Measurements from ENCODE around the gene TBC1D9B.

The TBC1D9B gene

DNA sequence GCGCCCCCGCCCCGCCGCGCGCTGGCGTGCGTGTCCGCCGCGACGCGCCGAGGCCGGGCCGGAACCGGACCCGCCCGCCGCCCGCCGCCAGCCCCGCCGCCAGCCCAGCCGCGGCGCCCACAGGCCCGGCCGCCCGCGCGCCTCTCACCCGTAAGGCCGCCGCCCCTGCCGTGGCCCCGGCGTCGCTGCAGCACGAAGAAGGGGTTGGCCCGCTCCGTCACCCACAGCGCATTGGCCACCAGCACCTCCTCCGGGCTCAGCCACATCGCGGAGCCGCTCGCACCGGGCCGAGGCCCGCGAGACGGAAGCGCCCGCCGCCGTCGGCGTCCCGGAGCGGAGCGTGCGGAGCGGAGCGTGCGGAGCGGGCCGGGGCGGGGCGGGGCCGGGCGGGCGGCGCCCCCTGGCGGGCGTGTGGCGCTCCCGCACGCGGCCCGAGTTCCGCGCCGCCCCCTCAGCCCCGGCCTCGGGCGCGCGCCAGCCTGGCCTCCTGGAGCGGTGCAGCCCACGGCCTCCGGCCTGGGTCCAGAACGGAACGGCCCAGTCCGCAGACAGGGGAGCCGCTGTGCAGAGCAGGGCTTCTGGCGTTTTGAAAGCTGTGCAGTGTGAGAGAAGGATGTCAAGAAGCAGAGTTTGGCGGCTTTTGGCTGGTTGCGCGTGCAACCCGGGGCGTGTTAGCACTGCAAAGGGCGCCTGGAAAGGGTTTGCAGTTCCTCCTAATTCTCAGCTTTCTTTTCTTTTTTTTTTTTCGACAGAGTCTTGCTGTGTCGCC is at the start of gene TBC1D9B:
TBC1D9B (minus strand) TSS at position 342 of the 769 bp plus-strand sequence; CDS start at position 266, 76 bp downstream.
- in situ Hi-C loops (cut with MboI; ENCODE audit: low pct_unique_long_range_greater_than_20kb, low sequenced_read_pairs), result no loop called here
- DNase-seq, result peak; percentile 63

DNA sequence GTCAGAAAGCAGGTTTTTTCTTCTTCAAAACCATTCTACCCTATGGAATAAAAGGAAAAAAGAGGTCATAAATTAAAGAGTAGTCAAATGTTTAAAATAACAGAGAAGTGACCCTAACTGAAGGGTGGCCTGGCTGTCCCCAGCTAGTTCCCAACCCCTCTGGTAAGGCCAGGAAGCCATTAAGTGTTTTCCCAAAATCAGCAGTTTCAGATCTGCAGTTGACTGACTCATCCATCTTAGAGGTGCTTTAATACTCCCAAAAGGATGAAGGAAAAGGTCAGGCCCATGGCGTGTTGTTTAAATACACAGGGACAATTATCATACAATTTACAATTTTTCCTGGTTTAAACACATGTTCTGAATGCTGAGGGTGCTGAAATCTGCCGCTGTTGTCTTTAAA is 47.9 kb upstream of the TBC1D9B start:
- DNase-seq, result no peak
- in situ Hi-C loops (cut with MboI; ENCODE audit: low pct_unique_long_range_greater_than_20kb, low sequenced_read_pairs), result no loop called here

GRCh38 chr5:179955062-179955461 is 47.4 kb upstream of the TBC1D9B start:
- in situ Hi-C loops (cut with MboI; ENCODE audit: low pct_unique_long_range_greater_than_20kb, low sequenced_read_pairs), result no loop called here
- no peak for DNase-seq

GRCh38 chr5:179954434-179954833 is 46.7 kb upstream of the TBC1D9B start:
- in situ Hi-C loops (cut with MboI; ENCODE audit: low pct_unique_long_range_greater_than_20kb, low sequenced_read_pairs), result no loop called here
- no peak for DNase-seq

GRCh38 chr5:179953987-179954386 is 46.3 kb upstream of the TBC1D9B start:
- no peak for DNase-seq
- in situ Hi-C loops (cut with MboI; ENCODE audit: low pct_unique_long_range_greater_than_20kb, low sequenced_read_pairs), result no loop called here

DNA sequence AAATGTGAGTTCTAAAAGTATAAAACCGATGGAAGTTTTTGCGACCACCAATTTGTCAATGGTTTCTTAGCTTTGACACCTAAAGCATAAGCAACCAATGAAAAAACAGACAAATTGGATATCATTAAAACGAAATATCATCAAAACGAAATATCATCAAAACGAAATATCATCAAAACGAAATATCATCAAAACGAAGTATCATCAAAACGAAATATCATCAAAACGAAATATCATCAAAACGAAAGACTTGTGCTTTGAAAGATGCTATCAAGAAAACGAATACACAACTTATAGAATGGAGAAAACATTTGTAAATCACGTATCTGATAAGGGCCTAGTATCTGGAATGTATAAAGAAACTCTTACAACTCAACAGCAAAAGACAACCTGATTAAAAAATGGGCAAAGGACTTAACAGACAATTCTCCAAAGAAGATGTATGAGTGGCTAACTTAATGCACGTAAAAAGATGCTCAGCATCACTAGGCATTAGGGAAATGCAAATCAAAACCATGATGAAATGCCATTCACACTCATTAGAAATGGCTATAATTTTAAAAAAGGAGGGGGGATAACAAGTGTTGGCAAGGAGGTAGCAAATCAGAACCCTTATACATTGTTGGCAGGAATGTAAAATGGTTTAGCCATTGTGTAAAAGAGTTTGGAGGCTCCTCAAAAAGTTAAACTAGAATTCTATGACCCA is 29.4 kb upstream of the TBC1D9B start:
- DNase-seq, result no peak
- in situ Hi-C loops (cut with MboI; ENCODE audit: low pct_unique_long_range_greater_than_20kb, low sequenced_read_pairs), result no loop called here

DNA sequence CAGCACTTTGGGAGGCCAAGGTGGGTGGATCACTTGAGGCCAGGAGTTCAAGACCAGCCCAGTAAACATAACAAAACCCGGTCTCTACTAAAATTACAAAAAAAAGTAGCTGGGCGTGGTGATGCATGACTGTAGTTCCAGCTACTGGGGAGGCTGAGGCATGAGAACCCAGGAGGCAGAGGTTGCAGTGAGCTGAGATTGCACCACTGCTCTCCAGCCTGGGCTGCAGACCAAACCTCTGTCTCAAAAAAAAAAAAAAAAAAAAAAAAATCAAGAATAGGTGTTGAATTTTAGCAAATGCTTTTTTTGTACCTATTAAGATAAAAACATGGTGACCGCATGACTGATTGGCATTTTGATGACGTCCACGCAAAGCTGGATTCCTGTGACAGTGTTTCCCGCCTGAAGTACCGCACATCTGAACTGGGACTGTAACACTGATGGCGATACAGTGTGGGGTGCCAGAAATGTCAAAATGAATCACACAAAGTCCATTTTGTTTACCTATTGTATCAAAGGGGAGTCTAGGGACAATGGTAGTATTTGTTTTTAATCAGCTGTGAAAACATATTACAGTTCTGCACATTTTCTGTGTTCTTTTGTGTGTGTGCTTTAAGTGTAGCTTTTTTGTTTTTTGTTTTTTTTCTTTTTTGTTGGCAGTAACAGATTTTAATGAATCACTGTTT is 23.2 kb upstream of the TBC1D9B start:
- in situ Hi-C loops (cut with MboI; ENCODE audit: low pct_unique_long_range_greater_than_20kb, low sequenced_read_pairs), result no loop called here
- DNase-seq, result no peak

DNA sequence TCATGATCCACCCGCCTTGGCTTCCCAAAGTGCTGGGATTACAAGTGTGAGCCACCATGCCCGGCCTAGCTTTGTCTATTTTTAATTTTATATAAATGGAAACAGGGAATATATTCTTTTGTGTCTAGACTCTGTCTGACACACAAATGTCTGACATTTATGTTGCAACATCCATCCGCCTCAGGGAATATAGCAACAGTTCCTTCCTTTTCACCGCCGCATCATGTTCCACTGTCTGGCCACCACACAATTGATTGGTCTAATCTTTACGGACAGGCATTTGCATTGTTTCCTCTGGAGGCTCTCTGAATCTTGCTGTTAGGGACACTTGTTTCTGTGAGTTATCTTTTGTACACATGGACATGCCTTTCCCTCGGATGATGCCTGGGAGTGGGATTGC is 20.1 kb upstream of the TBC1D9B start:
- in situ Hi-C loops (cut with MboI; ENCODE audit: low pct_unique_long_range_greater_than_20kb, low sequenced_read_pairs), result no loop called here
- DNase-seq, result no peak

GRCh38 chr5:179926657-179927056 is 19.0 kb upstream of the TBC1D9B start:
- DNase-seq, result no peak
- in situ Hi-C loops (cut with MboI; ENCODE audit: low pct_unique_long_range_greater_than_20kb, low sequenced_read_pairs), result no loop called here

- peak; percentile 95 for DNase-seq
- in situ Hi-C loops (cut with MboI; ENCODE audit: low pct_unique_long_range_greater_than_20kb, low sequenced_read_pairs), result no loop called here
Measured at GRCh38 chr5:179923436-179923835, 15.7 kb upstream of the TBC1D9B start.

- no peak for DNase-seq
- in situ Hi-C loops (cut with MboI; ENCODE audit: low pct_unique_long_range_greater_than_20kb, low sequenced_read_pairs), result no loop called here
Measured at GRCh38 chr5:179920175-179920574, 12.5 kb upstream of the TBC1D9B start.

DNA sequence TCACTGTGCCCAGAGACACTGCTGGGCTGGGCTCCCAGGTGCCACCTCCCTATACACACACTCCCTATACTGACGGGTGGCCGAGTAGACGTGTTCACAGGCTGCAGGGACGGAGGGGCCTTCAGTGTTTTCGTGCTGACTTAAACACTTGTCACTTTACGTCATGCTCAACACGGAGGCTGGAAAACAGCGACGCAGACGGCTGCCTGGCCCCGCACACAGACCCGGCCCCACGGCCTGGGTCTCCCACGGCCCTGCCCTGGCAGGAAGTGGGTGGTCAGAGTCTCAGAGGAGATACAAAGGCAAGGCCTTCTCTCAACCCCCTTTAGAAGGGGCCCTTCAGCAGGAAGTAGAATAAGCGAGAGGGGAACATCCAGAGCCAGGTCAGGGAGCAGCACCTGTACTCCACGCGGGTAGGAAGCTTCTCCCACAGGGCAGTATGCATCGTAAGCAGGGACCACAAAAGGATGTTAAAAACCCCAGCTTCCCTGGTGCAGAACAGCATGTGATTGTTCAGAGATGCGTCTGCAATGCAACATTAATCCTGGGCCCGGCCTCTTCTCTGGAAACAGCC is 11.9 kb upstream of the TBC1D9B start:
- in situ Hi-C loops (cut with MboI; ENCODE audit: low pct_unique_long_range_greater_than_20kb, low sequenced_read_pairs), result no loop called here
- DNase-seq, result no peak

GRCh38 chr5:179918742-179919486 is 11.2 kb upstream of the TBC1D9B start:
- in situ Hi-C loops (cut with MboI; ENCODE audit: low pct_unique_long_range_greater_than_20kb, low sequenced_read_pairs), result no loop called here
- no peak for DNase-seq

DNA sequence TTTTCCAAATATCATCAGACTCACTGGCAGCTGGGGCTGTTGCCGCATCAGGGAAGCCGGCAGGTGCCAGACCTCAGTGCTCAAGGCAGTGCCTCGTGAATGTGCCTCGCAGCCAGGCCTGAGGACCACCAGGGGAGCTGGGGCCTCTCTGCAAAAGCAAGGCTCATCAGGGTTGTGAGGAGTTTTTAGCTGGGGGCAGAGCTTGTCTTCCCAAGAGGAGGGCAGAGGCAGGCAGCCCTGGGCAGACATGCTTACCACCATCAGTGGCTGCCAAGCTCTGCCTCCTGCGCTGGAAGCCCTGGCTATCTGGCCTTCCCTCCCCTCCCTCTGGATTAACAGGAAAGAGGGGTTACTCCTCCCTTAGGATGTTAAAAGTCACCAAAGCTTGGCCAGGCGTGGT is 8.8 kb upstream of the TBC1D9B start:
- in situ Hi-C loops (cut with MboI; ENCODE audit: low pct_unique_long_range_greater_than_20kb, low sequenced_read_pairs), result no loop called here
- DNase-seq, result no peak

DNA sequence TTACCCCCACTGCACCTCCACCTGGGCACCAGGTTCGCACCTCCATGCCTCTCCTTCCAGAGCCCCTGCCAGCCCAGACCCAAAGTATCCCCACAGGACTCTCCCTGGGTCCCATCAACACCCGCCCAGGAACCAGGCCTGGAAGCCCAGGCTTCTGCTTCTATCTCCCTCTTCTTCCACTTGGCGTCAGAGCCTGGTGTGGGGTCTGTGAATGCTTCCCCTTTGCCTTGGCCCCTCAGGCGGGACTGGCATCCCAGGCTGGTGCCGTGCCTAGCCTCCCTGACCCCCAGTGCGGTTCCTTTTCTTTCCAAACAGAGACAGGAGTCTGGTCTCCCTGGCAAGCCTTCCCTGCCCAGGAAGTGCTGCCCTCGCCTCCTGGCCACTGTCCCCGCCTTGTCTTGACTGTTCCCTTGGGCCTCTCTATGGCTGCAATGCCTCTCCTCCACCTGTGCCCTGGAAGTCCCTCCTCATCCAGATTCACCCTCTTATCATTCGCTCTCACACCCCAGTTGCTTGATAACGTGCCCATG is 7.8 kb upstream of the TBC1D9B start:
- no peak for DNase-seq
- in situ Hi-C loops (cut with MboI; ENCODE audit: low pct_unique_long_range_greater_than_20kb, low sequenced_read_pairs), result no loop called here

GRCh38 chr5:179914032-179914755 is 6.5 kb upstream of the TBC1D9B start:
- DNase-seq, result peak; percentile 61
- in situ Hi-C loops (cut with MboI; ENCODE audit: low pct_unique_long_range_greater_than_20kb, low sequenced_read_pairs), result no loop called here

DNA sequence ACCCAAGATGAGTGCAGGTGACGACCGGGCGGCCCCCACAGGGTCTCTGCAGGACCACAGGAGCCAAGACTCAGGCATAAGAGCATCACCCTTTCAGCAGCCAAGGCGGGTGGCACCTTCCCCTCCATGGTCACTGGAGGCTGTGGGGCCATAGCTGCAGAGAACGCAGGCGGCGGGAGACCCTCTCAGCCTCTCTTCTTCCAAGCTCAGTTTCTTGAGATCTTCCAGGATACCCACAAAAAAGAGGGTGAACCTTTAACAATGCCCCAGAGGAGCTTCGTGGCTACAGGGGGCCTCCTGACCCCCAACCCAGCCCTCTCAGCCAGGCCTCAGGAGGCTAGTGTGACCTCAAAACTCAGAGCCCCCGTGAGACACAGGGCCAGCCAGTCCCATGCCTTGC is 5.8 kb upstream of the TBC1D9B start:
- DNase-seq, result no peak
- in situ Hi-C loops (cut with MboI; ENCODE audit: low pct_unique_long_range_greater_than_20kb, low sequenced_read_pairs), result no loop called here

DNA sequence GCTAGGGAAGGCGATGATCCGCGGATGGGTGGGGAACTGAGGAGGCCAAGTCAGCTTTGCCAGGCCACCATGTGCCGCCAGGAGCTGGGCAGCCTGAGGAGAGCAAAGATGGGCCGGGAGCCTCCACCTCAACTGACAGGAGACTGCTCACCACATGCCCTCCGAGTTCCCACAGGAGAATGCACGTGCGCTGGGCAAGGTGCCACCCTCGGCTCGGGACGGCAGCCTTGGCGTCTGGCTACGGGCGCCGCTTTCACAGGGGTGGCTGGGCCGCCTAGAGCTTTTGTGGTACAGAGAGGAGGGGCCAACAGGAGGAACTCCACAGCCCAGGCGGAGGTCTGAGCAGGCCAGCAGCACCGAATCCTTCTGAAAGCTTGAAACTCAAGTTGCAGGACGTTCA is 5.3 kb upstream of the TBC1D9B start:
- DNase-seq, result no peak

More for the DNA sequence above, 5.3 kb upstream of the TBC1D9B start:
- in situ Hi-C loops (cut with MboI; ENCODE audit: low pct_unique_long_range_greater_than_20kb, low sequenced_read_pairs), result no loop called here
